ENCODE results near the gene OSBP.

GRCh38 chr11:59573216-59573615 is 42.4 kb downstream of the OSBP start:
- TF ChIP-seq CTCF (conservative IDR thresholded peaks at IDR 0.05; ENCODE audit: low read depth, low read length) (no peak), EZH2 (IDR thresholded peaks at IDR 0.05; ENCODE audit: low read length, unreplicated experiment) (no peak), EZH2phosphoT487 (IDR thresholded peaks at IDR 0.05; ENCODE audit: borderline replicate concordance, low read length) (no peak)
